Neural progenitor cell (in vitro differentiated cells): ENCODE measurements around the gene FAM135A. TPM values are rescaled to one million over a fixed set of nuclear protein-coding genes. Genes with fewer than 3 reads are reported as not detected.

Experiments used
- DNase-seq: peaks from one replicate; pipeline ENCODE4 v3.0.0-alpha.2; 2016; ENCODE audit warnings: low spot score
- H2AFZ ChIP-seq: fragments of 200-600 bp; sonication (generic); replicated peaks from 2 replicates; pipeline ENCODE4 v1.6.1; 2016; ENCODE audit warnings: antibody characterized with exemption
- H3F3A ChIP-seq: fragments of 200-600 bp; sonication (generic); 2 replicates; pipeline ENCODE4 v1.6.1; 2016; ENCODE audit warnings: antibody characterized with exemption, low read depth
- H3K27ac ChIP-seq: fragments of 200-600 bp; sonication (generic); 2 replicates; pipeline ENCODE4 v1.5.1; 2016; ENCODE audit warnings: mild to moderate bottlenecking
- H3K27me3 ChIP-seq: fragments of 200-600 bp; sonication (generic); 2 replicates; pipeline ENCODE4 v1.6.1; 2016; ENCODE audit warnings: mild to moderate bottlenecking, moderate library complexity
- H3K36me3 ChIP-seq: fragments of 200-600 bp; sonication (generic); 2 replicates; pipeline ENCODE4 v1.5.1; 2016
- H3K4me1 ChIP-seq: fragments of 200-600 bp; sonication (generic); 2 replicates; pipeline ENCODE4 v1.6.1; 2016; ENCODE audit warnings: mixed run types
- H3K4me2 ChIP-seq: fragments of 200-600 bp; sonication (generic); 2 replicates; pipeline ENCODE4 v1.6.1; 2016
- H3K4me3 ChIP-seq: fragments of 200-600 bp; sonication (generic); 2 replicates; pipeline ENCODE4 v1.5.1; 2016
- H3K79me2 ChIP-seq: fragments of 200-600 bp; sonication (generic); 2 replicates; pipeline ENCODE4 v1.6.1; 2016; ENCODE audit warnings: low read depth
- H3K9ac ChIP-seq: fragments of 200-600 bp; sonication (generic); 2 replicates; pipeline ENCODE4 v1.6.1; 2016
- H3K9me3 ChIP-seq: fragments of 200-600 bp; sonication (generic); 2 replicates; pipeline ENCODE4 v1.5.1; 2016; ENCODE audit warnings: low read depth
- H4K20me1 ChIP-seq: fragments of 200-600 bp; sonication (generic); 2 replicates; pipeline ENCODE4 v1.6.1; 2016; ENCODE audit warnings: low read depth
- H3K27ac Mint-ChIP-seq: 3 replicates; pipeline ENCODE4 v1.8.0; 2021; ENCODE audit warnings: mixed read lengths
- H3K27me3 Mint-ChIP-seq: 2 replicates; pipeline ENCODE4 v1.8.0; 2022; ENCODE audit warnings: low read depth, mild to moderate bottlenecking, inconsistent platforms, moderate library complexity, mixed read lengths; ENCODE audit not compliant: insufficient read depth
- H3K36me3 Mint-ChIP-seq: 3 replicates; pipeline ENCODE4 v1.8.0; 2021; ENCODE audit warnings: mixed read lengths
- H3K4me1 Mint-ChIP-seq: 3 replicates; pipeline ENCODE4 v1.8.0; 2021; ENCODE audit warnings: mixed read lengths
- H3K4me3 Mint-ChIP-seq: 3 replicates; pipeline ENCODE4 v1.8.0; 2021; ENCODE audit warnings: mild to moderate bottlenecking, moderate library complexity, mixed read lengths
- H3K9me3 Mint-ChIP-seq: 3 replicates; pipeline ENCODE4 v1.8.0; 2020; ENCODE audit warnings: mixed read lengths
- EZH2 ChIP-seq: fragments of 200-600 bp; sonication (generic); IDR thresholded peaks from 2 replicates; pipeline ENCODE4 v1.6.1; 2017; ENCODE audit warnings: antibody characterized with exemption, mild to moderate bottlenecking, moderate library complexity
- EZH2phosphoT487 ChIP-seq: fragments of 200-600 bp; sonication (generic); IDR thresholded peaks from 2 replicates; pipeline ENCODE4 v1.6.1; 2017; ENCODE audit warnings: antibody characterized with exemption
- total RNA-seq: library from RNA; depleted of rRNA; stranded (reverse); fragments of >200 nt; gene quantifications from 2 replicates; pipeline ENCODE4 v1.2.3, GENCODE V29; 2015; ENCODE audit warnings: low replicate concordance
- TF ChIP-seq, protein P1 (sequence below): fragments of 200-600 bp; sonication (generic); IDR thresholded peaks from 2 replicates; pipeline ENCODE4 v1.5.1; 2017; ENCODE audit warnings: antibody characterized with exemption, mild to moderate bottlenecking

The FAM135A gene
- total RNA-seq, result 68.8 and 85.3 TPM in 2 replicates

DNA sequence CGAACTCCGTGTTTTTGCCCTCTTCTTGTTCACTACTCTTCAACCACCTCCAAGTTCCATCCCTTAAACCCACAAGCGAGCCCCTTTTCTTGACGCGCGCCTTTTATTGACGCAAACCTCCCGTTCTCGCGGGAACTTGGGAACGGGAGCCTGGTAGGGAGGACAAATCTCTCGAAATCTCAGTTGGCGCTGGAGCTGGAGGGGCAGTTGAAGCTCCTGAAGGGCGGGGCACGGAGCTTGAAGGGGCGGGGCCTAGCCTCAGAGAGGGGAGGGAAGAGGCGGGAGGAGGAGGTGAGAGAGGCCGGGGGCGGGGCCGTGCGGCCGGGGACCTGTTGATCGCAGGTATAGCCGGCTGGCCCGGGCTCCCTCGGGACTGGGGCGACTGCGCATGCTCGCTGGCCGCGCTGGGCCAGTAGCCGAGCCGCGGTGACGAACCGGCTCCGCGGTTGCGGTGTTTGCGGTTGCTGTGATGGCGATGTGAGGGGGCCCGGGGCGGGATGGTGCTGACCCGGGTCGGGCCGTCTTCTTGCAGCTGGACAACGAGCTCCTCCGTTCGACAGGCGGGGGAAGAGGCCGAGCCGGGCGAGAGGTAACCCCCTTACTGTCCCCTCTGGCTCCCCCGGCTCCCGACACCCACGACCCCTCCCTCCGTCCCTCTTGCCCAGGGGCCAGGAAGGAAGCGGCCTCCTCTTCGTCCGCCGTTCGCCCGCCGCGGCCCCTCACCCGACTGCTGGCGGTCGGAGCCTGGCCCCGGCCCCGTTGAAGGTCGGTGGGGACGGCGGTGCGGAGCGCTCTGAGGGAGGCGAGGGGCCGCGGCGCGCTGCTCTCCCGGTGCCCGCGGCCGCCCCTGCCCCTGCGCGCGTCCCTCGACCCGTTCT lies at the start of gene FAM135A:
Gene FAM135A (plus strand): TSS at position 395 of the 878 bp plus-strand sequence. CDS start 14,835 bp downstream, outside the sequence.
- Histone ChIP-seq H2AFZ (peak within 1 kb of the TSS; percentile 94), H3K4me1 (peaks cover 18% of the 10 kb centered on the region), H3K27ac (peak within 1 kb of the TSS; percentile 68), H3K4me2 (peak within 1 kb of the TSS; percentile 97), H3K36me3 (no peaks in the 10 kb centered on the region), H3F3A (peaks cover 11% of the 10 kb centered on the region), H3K9ac (peak within 1 kb of the TSS; percentile 96), H3K4me3 (peak within 1 kb of the TSS; percentile 84), H3K9me3 (no peaks in the 10 kb centered on the region), H3K79me2 (peaks cover 58% of the 10 kb centered on the region), H4K20me1 (peaks cover 7% of the 10 kb centered on the region), H3K27me3 (peaks cover 2% of the 10 kb centered on the region)
- Mint-ChIP-seq H3K4me1 (peaks cover 15% of the 10 kb centered on the region), H3K27ac (peak within 1 kb of the TSS; percentile 97), H3K27me3 (peaks cover 5% of the 10 kb centered on the region), H3K4me3 (peak within 1 kb of the TSS; percentile 97), H3K9me3 (no peaks in the 10 kb centered on the region), H3K36me3 (peaks cover 7% of the 10 kb centered on the region)
- TF ChIP-seq, protein P1, sequence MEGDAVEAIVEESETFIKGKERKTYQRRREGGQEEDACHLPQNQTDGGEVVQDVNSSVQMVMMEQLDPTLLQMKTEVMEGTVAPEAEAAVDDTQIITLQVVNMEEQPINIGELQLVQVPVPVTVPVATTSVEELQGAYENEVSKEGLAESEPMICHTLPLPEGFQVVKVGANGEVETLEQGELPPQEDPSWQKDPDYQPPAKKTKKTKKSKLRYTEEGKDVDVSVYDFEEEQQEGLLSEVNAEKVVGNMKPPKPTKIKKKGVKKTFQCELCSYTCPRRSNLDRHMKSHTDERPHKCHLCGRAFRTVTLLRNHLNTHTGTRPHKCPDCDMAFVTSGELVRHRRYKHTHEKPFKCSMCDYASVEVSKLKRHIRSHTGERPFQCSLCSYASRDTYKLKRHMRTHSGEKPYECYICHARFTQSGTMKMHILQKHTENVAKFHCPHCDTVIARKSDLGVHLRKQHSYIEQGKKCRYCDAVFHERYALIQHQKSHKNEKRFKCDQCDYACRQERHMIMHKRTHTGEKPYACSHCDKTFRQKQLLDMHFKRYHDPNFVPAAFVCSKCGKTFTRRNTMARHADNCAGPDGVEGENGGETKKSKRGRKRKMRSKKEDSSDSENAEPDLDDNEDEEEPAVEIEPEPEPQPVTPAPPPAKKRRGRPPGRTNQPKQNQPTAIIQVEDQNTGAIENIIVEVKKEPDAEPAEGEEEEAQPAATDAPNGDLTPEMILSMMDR, result no peak
- peak; percentile 5 for TF ChIP-seq EZH2phosphoT487
- peak; percentile 99 for DNase-seq

GRCh38 chr6:70363741-70364493 lies 49.4 kb upstream of the FAM135A start:
- H3K9me3 Mint-ChIP-seq, result no peaks in the 10 kb centered on the region
- no peaks in the 10 kb centered on the region for H3K36me3 Mint-ChIP-seq
- H3K9me3 ChIP-seq, result no peaks in the 10 kb centered on the region
- no peaks in the 10 kb centered on the region for H3K36me3 ChIP-seq
- no peak overlapping the region for H3K4me3 ChIP-seq
- H3K27ac ChIP-seq, result no peak overlapping the region
- H3K4me1 Mint-ChIP-seq, result no peaks in the 10 kb centered on the region
- H3K27me3 ChIP-seq, result no peaks in the 10 kb centered on the region
- H3K4me2 ChIP-seq, result no peak overlapping the region
- no peaks in the 10 kb centered on the region for H3K4me1 ChIP-seq
- H3K27me3 Mint-ChIP-seq, result no peaks in the 10 kb centered on the region
- TF ChIP-seq EZH2 (no peak), EZH2phosphoT487 (no peak)
- TF ChIP-seq, protein P1, result no peak
- H3F3A ChIP-seq, result no peaks in the 10 kb centered on the region
- H3K79me2 ChIP-seq, result no peaks in the 10 kb centered on the region
- H3K4me3 Mint-ChIP-seq, result no peak overlapping the region
- DNase-seq, result no peak
- no peaks in the 10 kb centered on the region for H4K20me1 ChIP-seq
- no peak overlapping the region for H3K27ac Mint-ChIP-seq
- peak overlapping the region; percentile 42 for H2AFZ ChIP-seq
- H3K9ac ChIP-seq, result no peak overlapping the region

GRCh38 chr6:70369332-70369950 lies 43.9 kb upstream of the FAM135A start:
- Histone ChIP-seq H4K20me1 (no peaks in the 10 kb centered on the region), H2AFZ (peak overlapping the region; percentile 62), H3K9ac (no peak overlapping the region), H3K4me2 (no peak overlapping the region), H3K27me3 (no peaks in the 10 kb centered on the region), H3K36me3 (no peaks in the 10 kb centered on the region), H3K79me2 (no peaks in the 10 kb centered on the region), H3F3A (no peaks in the 10 kb centered on the region), H3K27ac (no peak overlapping the region), H3K9me3 (no peaks in the 10 kb centered on the region), H3K4me3 (no peak overlapping the region), H3K4me1 (no peaks in the 10 kb centered on the region)
- TF ChIP-seq, protein P1, result peak; percentile 85
- TF ChIP-seq EZH2, result no peak
- peak; percentile 73 for DNase-seq
- no peaks in the 10 kb centered on the region for H3K9me3 Mint-ChIP-seq
- H3K36me3 Mint-ChIP-seq, result no peaks in the 10 kb centered on the region
- no peak overlapping the region for H3K4me3 Mint-ChIP-seq
- H3K4me1 Mint-ChIP-seq, result no peaks in the 10 kb centered on the region
- no peak overlapping the region for H3K27ac Mint-ChIP-seq
- no peaks in the 10 kb centered on the region for H3K27me3 Mint-ChIP-seq
